Memory B cell (primary cell): Measurements from ENCODE around the gene TIMP2.
"Not testable (repeated sequence)": the region's sequence is repeated elsewhere in the genome, so short reads cannot be mapped to it uniquely, and the experiment has no call there.

Experiments
- ATAC-seq: fragments of 150-1000 bp; cut with Tn5 transposase; 2 replicates; pipeline ENCODE4 v1.10.0; 2021; ENCODE audit warnings: low read depth, mild to moderate bottlenecking, moderate library complexity
- DNase-seq, 2 donors: peaks; one replicate each; pipeline ENCODE4 v3.0.0; 2022; ENCODE audit warnings: low spot score in 2 of 2
- H3K27ac Mint-ChIP-seq: one replicate; pipeline ENCODE4 v1.8.0; 2022; ENCODE audit warnings: mild to moderate bottlenecking, moderate library complexity, mixed read lengths
- H3K27me3 Mint-ChIP-seq: one replicate; pipeline ENCODE4 v1.8.0; 2022; ENCODE audit warnings: mixed read lengths
- H3K36me3 Mint-ChIP-seq: one replicate; pipeline ENCODE4 v1.8.0; 2022; ENCODE audit warnings: mild to moderate bottlenecking, mixed read lengths
- H3K4me1 Mint-ChIP-seq: one replicate; pipeline ENCODE4 v1.8.0; 2022; ENCODE audit warnings: mixed read lengths
- H3K4me3 Mint-ChIP-seq: one replicate; pipeline ENCODE4 v1.8.0; 2022; ENCODE audit warnings: mild to moderate bottlenecking, moderate library complexity, mixed read lengths
- H3K9me3 Mint-ChIP-seq: one replicate; pipeline ENCODE4 v1.8.0; 2022; ENCODE audit warnings: mixed read lengths

Gene TIMP2

DNA sequence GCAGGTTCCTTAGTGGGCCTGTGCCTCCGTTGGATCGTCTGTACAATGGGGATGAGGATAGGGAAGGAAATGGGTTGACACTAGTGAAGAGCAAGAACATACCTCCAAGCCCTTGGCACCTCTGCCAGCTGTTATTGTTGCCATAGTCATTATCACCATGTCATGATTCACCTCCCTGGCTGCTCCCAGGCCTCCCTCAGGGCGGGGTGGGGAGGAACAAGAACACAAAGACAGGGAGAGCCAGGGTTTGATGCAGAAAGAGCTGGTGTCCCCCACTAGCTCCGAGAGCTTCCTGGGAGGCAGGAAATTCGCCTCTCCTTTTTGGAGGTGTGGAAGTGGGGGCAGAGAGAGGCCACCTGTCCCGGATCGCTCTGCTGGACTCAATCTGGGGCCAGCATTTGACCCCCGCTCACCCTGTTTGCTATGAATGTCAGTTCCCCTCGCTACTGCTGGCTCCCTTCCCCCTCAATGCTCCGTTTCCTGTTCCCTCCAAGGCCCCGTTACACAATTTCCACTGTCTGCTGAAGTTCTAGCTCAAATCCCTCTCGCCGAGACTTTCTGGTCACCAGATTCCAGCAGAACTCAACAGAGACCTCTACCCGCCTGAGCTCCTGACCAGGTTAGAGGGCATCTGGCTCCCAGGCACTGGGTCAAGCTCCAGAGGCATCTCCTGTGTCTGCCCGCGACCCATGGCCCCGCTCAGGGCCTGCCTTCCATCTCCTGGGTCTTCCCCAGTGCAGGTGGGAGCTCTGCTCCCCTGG lies 9.1 kb downstream of the TIMP2 start:
- no peaks in the 10 kb centered on the region for H3K9me3 Mint-ChIP-seq
- peaks cover 4% of the 10 kb centered on the region for H3K27me3 Mint-ChIP-seq
- H3K27ac Mint-ChIP-seq, result no peak overlapping the region
- no peak overlapping the region for H3K4me3 Mint-ChIP-seq
- H3K36me3 Mint-ChIP-seq, result peaks cover 3% of the 10 kb centered on the region
- H3K4me1 Mint-ChIP-seq, result peaks cover 12% of the 10 kb centered on the region
- DNase-seq (no peak), ATAC-seq (no peak)

DNA sequence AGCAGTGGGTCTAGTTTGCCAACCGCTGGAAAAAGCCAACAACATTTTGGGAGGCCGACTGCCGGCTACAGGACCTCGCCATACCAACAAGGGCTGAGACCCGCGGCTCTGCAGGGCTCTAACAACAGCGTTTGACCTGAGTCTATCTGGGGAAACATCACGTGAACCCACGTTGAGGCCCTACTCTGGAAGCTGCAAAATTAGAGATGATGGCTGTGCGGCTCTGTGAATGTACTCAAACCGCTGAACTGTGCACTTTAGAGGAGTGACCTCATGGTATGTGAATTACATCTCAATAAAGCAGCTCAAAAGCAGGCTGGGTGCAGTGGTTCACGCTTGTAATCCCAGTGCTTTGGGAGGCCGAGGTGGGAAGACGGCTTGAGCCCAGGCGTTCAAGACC lies 12.1 kb downstream of the TIMP2 start:
- H3K27me3 Mint-ChIP-seq, result peaks cover 8% of the 10 kb centered on the region
- peaks cover 4% of the 10 kb centered on the region for H3K36me3 Mint-ChIP-seq
- peaks cover 18% of the 10 kb centered on the region for H3K4me1 Mint-ChIP-seq
- ATAC-seq (no peak), DNase-seq (no peak)
- H3K9me3 Mint-ChIP-seq, result no peaks in the 10 kb centered on the region
- no peak overlapping the region for H3K4me3 Mint-ChIP-seq
- H3K27ac Mint-ChIP-seq, result no peak overlapping the region

DNA sequence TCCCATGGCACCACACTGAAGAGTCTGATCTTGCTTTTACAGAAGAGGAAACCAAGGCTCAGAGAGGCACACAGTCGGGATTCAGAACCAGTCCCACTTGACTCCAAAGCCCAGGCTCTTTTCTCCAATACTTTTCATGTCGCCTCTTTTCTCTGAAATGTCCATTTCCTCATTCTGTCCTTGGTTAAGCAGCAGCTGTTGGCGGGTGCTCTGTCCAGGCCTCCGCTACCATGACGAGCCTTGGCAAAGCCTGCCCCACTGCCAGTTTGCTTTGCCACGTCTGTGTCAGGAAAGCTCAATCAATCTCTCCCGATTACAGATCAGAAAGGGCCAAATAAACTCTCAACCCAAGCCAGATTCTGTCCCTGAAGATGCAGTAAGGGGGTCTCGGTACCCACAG lies 13.1 kb downstream of the TIMP2 start:
- DNase-seq (no peak), ATAC-seq (no peak)
- Mint-ChIP-seq H3K4me3 (no peak overlapping the region), H3K27me3 (peaks cover 6% of the 10 kb centered on the region), H3K4me1 (peaks cover 13% of the 10 kb centered on the region), H3K27ac (no peak overlapping the region), H3K9me3 (no peaks in the 10 kb centered on the region), H3K36me3 (peaks cover 4% of the 10 kb centered on the region)

DNA sequence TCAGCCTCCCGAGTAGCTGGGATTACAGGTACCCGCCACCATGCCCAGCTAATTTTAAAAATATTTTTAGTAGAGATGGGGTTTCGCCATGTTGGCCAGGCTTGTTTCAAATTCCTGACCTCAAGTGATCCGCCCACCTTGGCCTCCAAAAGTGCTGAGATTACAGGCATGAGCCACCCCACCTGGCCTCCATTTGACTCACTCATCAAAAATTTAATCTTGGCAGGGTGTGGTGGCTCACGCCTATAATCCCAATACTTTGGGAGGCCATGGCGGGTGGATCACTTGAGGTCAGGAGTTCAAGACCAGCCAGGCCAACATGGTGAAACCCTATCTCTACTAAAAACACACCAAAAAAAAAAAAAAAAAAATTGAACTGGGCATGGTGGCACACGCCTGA lies 13.6 kb downstream of the TIMP2 start:
- H3K4me3 Mint-ChIP-seq, H3K9me3 Mint-ChIP-seq: not testable (repeated sequence)

DNA sequence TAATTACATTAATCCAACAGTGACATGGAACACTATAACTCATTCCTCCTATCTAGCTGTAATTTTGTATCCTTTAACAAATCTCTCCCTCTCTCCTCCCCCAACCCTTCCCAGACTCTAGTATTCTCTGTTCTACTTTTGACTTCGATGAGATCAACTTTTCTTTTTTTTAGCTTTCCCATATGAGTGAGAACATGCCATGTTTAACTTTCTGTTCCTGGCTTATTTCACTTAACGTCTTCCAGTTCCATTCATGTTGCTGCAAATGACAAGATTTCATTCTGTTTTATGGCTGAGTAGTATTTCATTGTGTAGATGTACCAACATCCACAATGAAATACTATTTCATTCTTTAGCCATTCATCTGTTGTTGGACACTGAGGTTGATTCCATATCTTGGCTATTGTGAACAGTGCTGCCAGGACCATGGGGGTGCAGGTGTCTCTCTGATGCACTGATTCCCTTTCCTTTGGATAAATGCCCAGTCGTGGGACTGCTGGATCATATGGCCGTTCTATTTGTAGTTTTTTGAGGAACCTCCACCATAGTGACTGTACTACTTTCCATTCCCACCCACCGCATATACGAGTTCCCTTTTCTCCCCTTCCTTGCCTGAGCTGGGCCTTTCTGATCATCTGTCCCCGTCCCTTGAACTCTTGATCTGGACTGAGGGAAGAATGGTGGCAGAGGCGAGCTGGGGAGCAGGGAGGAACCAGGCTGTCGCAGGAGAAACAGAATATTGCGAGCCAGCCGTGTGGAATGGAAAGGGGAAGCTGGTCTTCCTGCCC lies 14.5 kb downstream of the TIMP2 start:
- H3K9me3 Mint-ChIP-seq, result no peaks in the 10 kb centered on the region
- no peak for DNase-seq
- H3K4me1 Mint-ChIP-seq, result peaks cover 10% of the 10 kb centered on the region
- H3K36me3 Mint-ChIP-seq, result peaks cover 4% of the 10 kb centered on the region
- H3K27me3 Mint-ChIP-seq, result peaks cover 6% of the 10 kb centered on the region
- H3K4me3 Mint-ChIP-seq, result peak overlapping the region; percentile 3
- H3K27ac Mint-ChIP-seq, result no peak overlapping the region
- ATAC-seq, result peak; percentile 38

More for the DNA sequence above, 13.6 kb downstream of the TIMP2 start:
- ATAC-seq, DNase-seq, H3K27ac Mint-ChIP-seq, H3K27me3 Mint-ChIP-seq, H3K36me3 Mint-ChIP-seq: not testable (repeated sequence)
- peaks cover 13% of the 10 kb centered on the region for H3K4me1 Mint-ChIP-seq

DNA sequence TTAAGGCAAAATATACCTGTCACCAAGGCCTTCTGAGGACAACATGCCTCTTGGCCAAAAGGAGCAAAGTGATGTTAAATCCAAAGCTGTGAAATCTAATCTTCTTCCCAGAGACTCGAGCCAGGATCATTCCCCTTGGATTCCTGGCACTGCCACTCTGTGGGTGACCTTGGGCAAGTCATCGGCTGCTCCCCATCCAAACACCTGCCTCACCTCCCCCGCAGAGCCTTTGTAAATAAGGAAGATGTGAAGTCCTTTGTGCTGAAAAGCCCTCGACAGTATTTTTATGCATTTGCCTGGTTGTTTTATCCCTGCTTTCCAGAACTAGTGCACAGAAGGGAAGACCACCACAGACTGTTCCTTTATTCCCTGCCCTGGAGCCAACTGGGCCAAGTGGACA lies 16.8 kb downstream of the TIMP2 start:
- Mint-ChIP-seq H3K4me3 (no peak overlapping the region), H3K36me3 (peaks cover 4% of the 10 kb centered on the region), H3K27me3 (peaks cover 6% of the 10 kb centered on the region), H3K27ac (no peak overlapping the region), H3K4me1 (peaks cover 13% of the 10 kb centered on the region), H3K9me3 (no peaks in the 10 kb centered on the region)
- no peak for DNase-seq
- no peak for ATAC-seq

DNA sequence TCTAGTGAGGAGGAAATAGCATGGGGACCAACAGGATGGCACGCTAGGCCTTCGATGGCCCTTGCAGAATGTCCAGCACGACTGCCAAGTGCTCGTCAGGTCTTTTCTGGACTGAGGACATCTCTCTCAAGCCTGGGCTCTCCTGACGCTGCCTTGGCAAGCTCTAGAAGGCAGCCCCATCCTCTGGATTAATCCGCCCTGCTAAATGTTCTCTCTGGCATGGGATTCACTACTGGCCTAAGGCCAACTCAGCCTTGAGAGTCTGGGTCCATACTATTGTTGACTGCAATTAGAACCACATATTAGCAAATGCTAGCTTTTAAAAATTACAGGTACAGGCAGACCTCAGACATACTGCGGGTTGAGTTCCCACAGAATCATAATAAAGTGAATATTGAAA lies 19.6 kb downstream of the TIMP2 start:
- peaks cover 5% of the 10 kb centered on the region for H3K36me3 Mint-ChIP-seq

DNA sequence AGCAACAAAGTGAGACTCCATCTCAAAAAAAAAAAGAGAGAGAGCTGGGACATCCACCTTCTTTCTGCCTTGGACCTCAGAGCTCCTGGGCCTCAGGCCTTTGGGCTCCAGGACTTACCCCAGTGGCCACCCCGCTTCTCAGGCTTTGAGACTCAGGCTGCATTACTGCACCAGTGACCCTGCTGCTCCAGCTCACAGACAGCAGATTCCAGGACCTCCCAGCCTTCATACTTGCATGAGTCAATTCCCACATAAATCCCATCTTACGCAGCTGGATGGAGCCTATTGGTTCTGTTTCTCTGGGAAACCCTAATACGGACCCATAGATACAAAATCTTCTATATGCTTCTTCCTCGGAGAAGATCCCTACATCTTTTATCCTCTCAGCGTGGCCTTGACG lies 20.1 kb downstream of the TIMP2 start:
- Mint-ChIP-seq H3K9me3 (no peaks in the 10 kb centered on the region), H3K4me3 (no peak overlapping the region), H3K27ac (no peak overlapping the region), H3K36me3 (peaks cover 5% of the 10 kb centered on the region), H3K27me3 (peaks cover 7% of the 10 kb centered on the region), H3K4me1 (peaks cover 6% of the 10 kb centered on the region)
- no peak for ATAC-seq
- no peak for DNase-seq

More for the DNA sequence above, 19.6 kb downstream of the TIMP2 start:
- H3K4me3 Mint-ChIP-seq, result no peak overlapping the region
- H3K27me3 Mint-ChIP-seq, result peaks cover 7% of the 10 kb centered on the region
- DNase-seq (no peak), ATAC-seq (no peak)
- no peak overlapping the region for H3K27ac Mint-ChIP-seq
- peaks cover 8% of the 10 kb centered on the region for H3K4me1 Mint-ChIP-seq
- no peaks in the 10 kb centered on the region for H3K9me3 Mint-ChIP-seq

DNA sequence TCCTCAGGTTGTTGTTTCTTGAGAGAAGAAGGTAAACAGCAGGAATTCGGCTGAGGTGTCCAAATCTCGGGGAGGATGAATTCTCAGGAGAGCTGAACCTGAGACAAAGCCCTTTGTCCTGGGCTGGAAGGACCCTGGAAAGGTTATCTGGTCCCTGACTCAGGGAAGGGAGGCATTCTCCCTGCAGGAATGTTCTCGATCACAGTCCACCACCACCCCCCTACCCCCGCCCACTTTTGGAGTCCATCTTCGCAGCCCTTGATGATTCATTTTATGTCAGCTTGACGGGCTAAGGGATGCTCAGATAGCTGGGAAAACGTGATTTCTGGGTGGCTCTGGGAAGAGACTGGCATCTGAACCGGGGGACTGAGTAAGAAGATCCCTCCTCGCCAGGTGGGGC lies 20.8 kb downstream of the TIMP2 start:
- H3K4me1 Mint-ChIP-seq, result peaks cover 6% of the 10 kb centered on the region
- H3K9me3 Mint-ChIP-seq, result no peaks in the 10 kb centered on the region
- DNase-seq (no peak), ATAC-seq (no peak)
- H3K27ac Mint-ChIP-seq, result no peak overlapping the region
- H3K36me3 Mint-ChIP-seq, result peaks cover 4% of the 10 kb centered on the region
- H3K4me3 Mint-ChIP-seq, result no peak overlapping the region
- peaks cover 5% of the 10 kb centered on the region for H3K27me3 Mint-ChIP-seq

DNA sequence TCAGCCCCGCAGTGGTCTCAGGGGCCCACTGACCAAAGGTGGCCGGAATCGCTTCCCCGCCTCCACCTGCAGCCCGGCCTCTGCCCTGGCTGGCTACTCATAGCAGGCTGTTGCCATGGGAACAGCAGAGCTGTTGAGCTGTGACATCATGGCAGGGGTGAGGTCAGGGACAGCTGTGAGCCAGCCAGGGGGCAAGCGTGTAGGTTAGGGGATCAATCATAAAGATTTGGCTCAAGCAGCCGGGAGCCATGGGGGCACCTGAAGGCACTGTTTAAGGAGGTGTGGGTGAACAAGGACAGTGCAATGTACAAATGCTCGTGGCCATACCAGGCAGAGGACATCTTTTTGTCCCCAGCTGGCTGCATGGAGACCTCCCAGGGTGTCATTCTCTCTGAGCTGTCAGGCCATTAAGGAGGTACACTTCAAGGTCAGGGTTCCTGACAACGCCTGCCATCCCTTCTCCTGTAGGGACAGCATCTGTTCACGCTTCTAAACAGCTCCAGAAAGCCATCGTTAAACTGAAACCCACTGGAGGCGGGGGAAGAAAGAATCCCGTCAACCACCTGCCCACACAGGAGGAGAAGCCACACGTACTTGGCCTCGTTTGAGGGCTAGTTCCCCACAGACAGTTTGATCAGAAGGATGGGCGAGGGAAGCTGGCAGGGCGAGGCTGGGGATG lies 21.9 kb downstream of the TIMP2 start, which contains the start of gene CEP295NL:
Gene CEP295NL (minus strand): TSS at position 101 of the 679 bp plus-strand sequence. CDS start 1,373 bp downstream, outside the sequence.
- Mint-ChIP-seq H3K4me3 (no peak within 1 kb of the TSS), H3K4me1 (peaks cover 6% of the 10 kb centered on the region), H3K9me3 (no peaks in the 10 kb centered on the region), H3K36me3 (peaks cover 3% of the 10 kb centered on the region), H3K27ac (peak within 1 kb of the TSS; percentile 32), H3K27me3 (peaks cover 2% of the 10 kb centered on the region)
- ATAC-seq, result no peak
- DNase-seq, result no peak

DNA sequence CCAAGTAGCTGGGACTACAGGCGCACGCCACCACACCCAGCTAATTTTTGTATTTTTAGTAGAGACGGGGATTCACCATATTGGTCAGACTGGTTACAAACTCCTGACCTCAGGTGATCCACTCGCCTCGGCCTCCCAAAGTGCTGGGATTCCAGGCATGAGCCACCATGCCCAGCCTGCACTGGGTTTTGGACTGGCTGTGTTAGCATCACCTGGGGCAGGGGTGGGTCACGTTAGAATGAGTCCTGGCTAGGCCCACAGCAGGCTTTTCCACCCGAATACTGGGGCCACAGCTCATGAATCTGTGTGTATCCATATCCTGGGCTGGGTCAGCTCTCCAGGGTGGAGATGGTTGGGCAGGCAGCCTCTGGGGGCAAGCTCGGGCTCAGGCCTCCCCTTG lies 23.0 kb downstream of the TIMP2 start:
- not testable (repeated sequence) for H3K4me1 Mint-ChIP-seq, H3K9me3 Mint-ChIP-seq, H3K36me3 Mint-ChIP-seq, DNase-seq, H3K4me3 Mint-ChIP-seq, H3K27ac Mint-ChIP-seq, H3K27me3 Mint-ChIP-seq, ATAC-seq

DNA sequence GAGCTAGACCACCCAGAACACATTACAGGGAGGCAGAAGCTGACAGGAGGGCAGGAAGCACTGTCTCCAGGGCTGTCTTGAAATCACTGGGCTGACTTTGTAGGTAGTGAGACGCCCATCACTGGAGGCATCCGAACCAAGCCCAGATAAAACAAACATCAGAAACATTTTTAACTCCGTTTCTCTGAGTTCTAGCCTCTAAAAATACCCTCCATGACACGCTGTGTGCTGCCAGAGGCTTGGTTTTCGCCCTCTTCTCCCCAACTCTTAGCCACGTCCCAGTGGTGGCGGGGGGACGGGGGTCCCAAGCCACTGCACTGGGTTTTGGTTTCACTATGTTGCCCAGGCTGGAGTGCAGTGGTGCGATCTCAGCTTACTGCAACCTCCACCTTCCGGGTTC lies 23.4 kb downstream of the TIMP2 start:
- ATAC-seq, result no peak
- Mint-ChIP-seq H3K36me3 (peaks cover 3% of the 10 kb centered on the region), H3K9me3 (no peaks in the 10 kb centered on the region), H3K4me3 (no peak overlapping the region), H3K27me3 (peaks cover 2% of the 10 kb centered on the region), H3K4me1 (peaks cover 6% of the 10 kb centered on the region), H3K27ac (no peak overlapping the region)
- DNase-seq, result no peak

DNA sequence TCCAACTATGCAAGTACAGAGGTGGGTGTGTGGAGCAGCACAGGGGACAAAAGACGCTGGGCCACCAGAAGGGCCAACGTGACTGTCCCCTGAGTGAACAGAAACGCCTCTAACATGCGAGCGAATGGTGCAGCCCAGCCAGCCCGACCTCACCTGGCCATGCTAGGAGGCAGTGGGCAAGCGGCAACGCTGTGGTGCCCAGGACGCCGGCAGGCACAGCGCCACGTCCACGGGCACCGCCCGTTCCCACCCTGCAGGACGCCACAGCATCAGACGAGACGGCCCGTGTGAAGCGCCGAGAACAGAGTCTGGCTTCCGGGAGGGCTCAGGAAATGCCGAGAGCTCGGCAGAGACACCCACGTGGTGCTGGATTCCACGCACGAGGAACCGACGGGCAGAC lies 24.4 kb downstream of the TIMP2 start:
- ATAC-seq (no peak), DNase-seq (no peak)
- H3K27me3 Mint-ChIP-seq, result peaks cover 2% of the 10 kb centered on the region
- H3K4me1 Mint-ChIP-seq, result peaks cover 6% of the 10 kb centered on the region
- no peak overlapping the region for H3K4me3 Mint-ChIP-seq
- H3K9me3 Mint-ChIP-seq, result no peaks in the 10 kb centered on the region
- no peak overlapping the region for H3K27ac Mint-ChIP-seq
- peaks cover 3% of the 10 kb centered on the region for H3K36me3 Mint-ChIP-seq
